Mesodermal cell (in vitro differentiated cells): ENCODE results near the gene BORCS6.

ENCODE experiments used
- H3K27ac ChIP-seq: 2 replicates; pipeline ENCODE4 v1.7.0; 2013; ENCODE audit warnings: mild to moderate bottlenecking, low read depth, low read length, moderate library complexity; ENCODE audit not compliant: severe bottlenecking
- H3K36me3 ChIP-seq: 2 replicates; pipeline ENCODE4 v1.7.1; 2013; ENCODE audit warnings: mild to moderate bottlenecking, low read length, moderate library complexity; ENCODE audit not compliant: control insufficient read depth, insufficient read depth
- H3K4me1 ChIP-seq: one replicate; pipeline ENCODE4 v1.7.1; 2013; ENCODE audit warnings: mild to moderate bottlenecking, low read length; ENCODE audit not compliant: insufficient read depth, control insufficient read depth, poor library complexity, severe bottlenecking
- H3K4me3 ChIP-seq: 2 replicates; pipeline ENCODE4 v1.7.0; 2013; ENCODE audit warnings: low read length, control low read depth, mild to moderate bottlenecking; ENCODE audit not compliant: insufficient read depth, poor library complexity, severe bottlenecking; ENCODE audit errors: extremely low read depth
- H3K9me3 ChIP-seq: 2 replicates; pipeline ENCODE4 v1.7.1; 2013; ENCODE audit warnings: mild to moderate bottlenecking, low read length, moderate library complexity; ENCODE audit not compliant: control insufficient read depth
- WGBS, 2 experiments: methylation state at CpG; one replicate each; pipeline ENCODE4 v1.1.5; 2013; ENCODE audit warnings: missing lambda C conversion rate in 2 of 2; ENCODE audit not compliant: insufficient coverage in 2 of 2; 5-methylcytosine and 5-hydroxymethylcytosine counted together

The BORCS6 gene

GRCh38 chr17:8167526-8167925 lies 22.5 kb downstream of the BORCS6 start:
- H3K4me3 ChIP-seq, result no peak overlapping the region
- 88 to 93% methylated on average over 3 of the region's 3 CpGs for WGBS, 2 experiments

GRCh38 chr17:8166731-8167130 lies 23.2 kb downstream of the BORCS6 start:
- 88 to 97% methylated on average over 4 of the region's 6 CpGs for WGBS, 2 experiments
- Histone ChIP-seq H3K4me3 (no peak overlapping the region), H3K36me3 (peaks cover 1% of the 10 kb centered on the region), H3K4me1 (peaks cover 22% of the 10 kb centered on the region), H3K9me3 (no peaks in the 10 kb centered on the region), H3K27ac (no peak overlapping the region)

More at GRCh38 chr17:8167526-8167925, 22.5 kb downstream of the BORCS6 start:
- H3K36me3 ChIP-seq, result no peaks in the 10 kb centered on the region
- no peak overlapping the region for H3K27ac ChIP-seq
- no peaks in the 10 kb centered on the region for H3K9me3 ChIP-seq
- H3K4me1 ChIP-seq, result peaks cover 20% of the 10 kb centered on the region

DNA sequence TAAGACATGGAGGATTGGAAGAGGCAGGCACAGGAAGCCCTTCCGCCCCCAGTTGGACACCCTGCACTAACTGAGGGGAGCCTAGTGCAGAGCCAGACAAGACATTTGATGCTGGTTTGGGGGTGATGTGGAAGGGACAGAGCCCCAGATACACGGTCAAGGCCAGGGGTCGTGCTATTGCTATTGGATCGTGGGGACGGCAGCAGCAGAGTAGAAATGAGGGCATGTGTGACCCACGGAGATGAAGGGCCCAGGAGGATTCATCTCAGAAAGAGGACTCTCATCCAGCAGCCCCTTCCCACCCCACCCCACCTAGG lies 25.2 kb downstream of the BORCS6 start:
- H3K27ac ChIP-seq, result no peak overlapping the region

GRCh38 chr17:8163978-8164814 lies 25.8 kb downstream of the BORCS6 start:
- WGBS, 2 experiments, result 30 to 40% methylated on average over 3 to 4 of the region's 13 CpGs
- Histone ChIP-seq H3K4me3 (peak overlapping the region; percentile 98), H3K4me1 (peaks cover 34% of the 10 kb centered on the region)

More for the DNA sequence above, 25.2 kb downstream of the BORCS6 start:
- no peak overlapping the region for H3K4me3 ChIP-seq
- peaks cover 17% of the 10 kb centered on the region for H3K36me3 ChIP-seq
- peaks cover 34% of the 10 kb centered on the region for H3K4me1 ChIP-seq
- H3K9me3 ChIP-seq, result no peaks in the 10 kb centered on the region
- 53 to 87% methylated on average over 2 to 5 of the region's 6 CpGs for WGBS, 2 experiments

DNA sequence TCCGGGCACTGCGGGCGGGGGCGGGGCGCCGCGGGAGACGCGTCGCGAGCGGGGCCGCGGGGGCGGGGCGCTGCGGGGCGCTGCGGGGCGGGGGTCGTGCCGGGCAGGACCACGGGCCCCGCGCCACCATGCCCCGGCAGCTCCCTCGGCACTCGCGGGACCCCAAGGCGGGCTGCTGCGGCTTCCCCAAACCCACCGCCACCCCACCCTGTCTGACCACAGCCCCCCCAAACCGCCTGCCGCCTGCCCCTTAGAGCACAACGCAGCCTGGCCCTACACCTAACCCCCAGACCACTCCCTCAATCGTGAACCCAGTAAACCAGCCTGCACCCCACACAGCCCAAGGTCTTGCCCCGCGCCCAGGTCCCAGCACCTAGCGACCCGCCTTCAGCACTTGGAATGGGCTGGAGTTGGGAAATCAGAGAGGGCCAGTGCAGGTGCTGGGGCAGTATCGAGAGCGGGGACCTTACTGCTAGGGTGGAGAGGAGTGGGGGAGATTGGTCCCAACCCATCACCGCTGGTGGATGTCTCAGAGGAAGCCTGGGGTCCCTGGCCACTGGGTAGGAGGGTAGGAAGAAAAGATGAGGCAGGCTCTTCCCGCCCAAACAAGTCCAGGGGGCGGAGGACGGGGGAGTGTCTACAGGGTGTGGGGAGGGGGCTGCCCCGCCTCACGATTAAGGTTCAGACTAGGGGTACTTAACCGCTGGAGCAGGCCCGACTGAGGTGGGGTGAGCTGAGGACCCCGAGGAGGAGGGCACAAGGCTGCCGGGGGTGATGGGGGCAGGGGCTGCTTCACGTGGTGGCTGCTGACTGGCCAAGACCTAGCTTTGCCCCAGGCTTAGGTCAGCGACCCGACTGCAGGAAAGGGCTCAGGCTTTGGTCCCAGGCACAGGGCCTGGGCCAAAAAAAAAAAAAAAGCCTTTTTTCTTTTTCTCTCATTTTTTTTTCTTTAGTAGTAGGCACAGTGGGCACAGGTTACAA lies 26.7 kb downstream of the BORCS6 start:
- Histone ChIP-seq H3K9me3 (no peaks in the 10 kb centered on the region), H3K36me3 (peaks cover 28% of the 10 kb centered on the region), H3K27ac (peak overlapping the region; percentile 80), H3K4me3 (peak overlapping the region; percentile 98), H3K4me1 (peaks cover 34% of the 10 kb centered on the region)
- WGBS, 2 experiments, result 2 to 4% methylated on average over 10 to 32 of the region's 55 CpGs

More at GRCh38 chr17:8163978-8164814, 25.8 kb downstream of the BORCS6 start:
- Histone ChIP-seq H3K27ac (peak overlapping the region; percentile 39), H3K36me3 (peaks cover 23% of the 10 kb centered on the region), H3K9me3 (no peaks in the 10 kb centered on the region)

DNA sequence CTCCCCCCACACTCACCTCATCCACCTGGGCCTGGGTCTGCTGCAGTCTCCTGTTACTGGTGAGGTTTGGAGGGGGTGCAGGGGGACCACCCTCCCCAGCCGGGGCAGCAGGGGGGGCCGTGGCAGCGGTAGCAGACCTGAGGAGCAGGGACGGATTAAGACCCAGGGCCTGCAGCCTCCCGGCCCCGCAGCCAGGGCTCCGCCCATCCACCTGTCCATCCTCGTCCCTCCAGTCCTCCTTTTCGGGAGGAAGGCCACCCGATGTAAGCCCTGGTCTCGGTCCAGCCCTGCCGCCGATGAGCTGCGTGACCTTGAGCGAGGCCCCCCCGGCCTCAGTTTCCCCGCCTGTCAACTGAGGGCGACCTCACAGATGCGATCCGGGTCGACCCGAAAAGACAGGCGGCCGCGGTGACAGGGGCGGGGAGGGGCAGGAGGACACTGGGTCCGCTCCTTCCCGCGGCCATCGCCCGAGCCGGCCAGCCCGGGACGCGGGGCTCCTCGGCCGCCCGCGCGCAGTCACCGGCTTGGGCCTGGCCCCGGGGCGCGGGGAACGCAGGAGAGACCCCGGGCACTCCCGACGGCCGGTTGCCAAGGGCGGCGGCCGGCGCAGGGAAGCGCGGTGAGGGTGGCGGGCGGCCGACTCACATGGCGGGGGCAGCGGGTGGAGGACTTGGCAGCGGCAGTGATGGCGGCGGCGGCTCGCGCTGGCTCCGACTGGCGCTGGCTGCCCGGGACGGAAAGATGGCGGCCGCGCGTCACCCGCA lies 27.6 kb downstream of the BORCS6 start, which contains the start of gene VAMP2:
VAMP2 (minus strand) TSS at position 716 of the 764 bp plus-strand sequence; CDS start at position 647, 69 bp downstream.
- Histone ChIP-seq H3K4me1 (peaks cover 34% of the 10 kb centered on the region), H3K27ac (peak within 1 kb of the TSS; percentile 84), H3K9me3 (no peaks in the 10 kb centered on the region), H3K36me3 (peaks cover 29% of the 10 kb centered on the region), H3K4me3 (peak within 1 kb of the TSS; percentile 98)
- WGBS, 2 experiments, result 1% methylated on average over 51 to 72 of the region's 75 CpGs

- Histone ChIP-seq H3K4me3 (peak overlapping the region; percentile 98), H3K9me3 (no peaks in the 10 kb centered on the region), H3K36me3 (peaks cover 29% of the 10 kb centered on the region), H3K4me1 (peaks cover 34% of the 10 kb centered on the region), H3K27ac (no peak overlapping the region)
- 95 to 96% methylated on average over 12 to 16 of the region's 19 CpGs for WGBS, 2 experiments
Measured at GRCh38 chr17:8161289-8162232, 28.4 kb downstream of the BORCS6 start.

DNA sequence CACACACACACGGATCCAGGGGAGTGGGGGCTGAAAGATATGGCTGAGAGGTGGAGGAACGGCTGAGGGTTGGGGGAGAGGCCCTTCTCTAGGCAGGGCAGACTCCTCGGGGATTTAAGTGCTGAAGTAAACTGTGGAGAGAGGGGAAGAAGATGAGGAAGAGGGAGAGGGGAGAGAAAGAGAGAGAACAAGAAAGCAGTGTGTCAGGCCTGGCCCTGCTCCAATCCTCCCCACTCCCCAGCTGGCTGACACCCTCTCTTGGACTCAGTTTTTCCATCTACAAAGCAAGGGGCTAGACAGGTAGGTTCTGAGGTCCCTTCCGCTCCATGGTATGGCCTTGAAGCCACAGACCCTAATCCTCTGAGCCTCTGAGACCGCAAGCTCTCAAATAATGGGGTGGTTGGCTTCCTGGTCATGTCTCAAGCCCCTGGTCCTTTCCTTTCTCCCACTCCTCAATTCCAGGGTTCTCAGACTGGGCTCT lies 29.2 kb downstream of the BORCS6 start:
- 74 to 90% methylated on average over 3 to 4 of the region's 5 CpGs for WGBS, 2 experiments
- Histone ChIP-seq H3K36me3 (peaks cover 29% of the 10 kb centered on the region), H3K4me3 (no peak overlapping the region), H3K27ac (no peak overlapping the region), H3K4me1 (peaks cover 34% of the 10 kb centered on the region), H3K9me3 (no peaks in the 10 kb centered on the region)

GRCh38 chr17:8160224-8160577 lies 29.8 kb downstream of the BORCS6 start:
- H3K27ac ChIP-seq, result no peak overlapping the region
- peaks cover 29% of the 10 kb centered on the region for H3K36me3 ChIP-seq
- no peaks in the 10 kb centered on the region for H3K9me3 ChIP-seq
- WGBS, 2 experiments, result 95% methylated on average over 3 to 4 of the region's 4 CpGs
- H3K4me1 ChIP-seq, result peaks cover 35% of the 10 kb centered on the region
- H3K4me3 ChIP-seq, result no peak overlapping the region
